Measurements from ENCODE around the gene RNF114.

Gene RNF114, protein sequence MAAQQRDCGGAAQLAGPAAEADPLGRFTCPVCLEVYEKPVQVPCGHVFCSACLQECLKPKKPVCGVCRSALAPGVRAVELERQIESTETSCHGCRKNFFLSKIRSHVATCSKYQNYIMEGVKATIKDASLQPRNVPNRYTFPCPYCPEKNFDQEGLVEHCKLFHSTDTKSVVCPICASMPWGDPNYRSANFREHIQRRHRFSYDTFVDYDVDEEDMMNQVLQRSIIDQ

DNA sequence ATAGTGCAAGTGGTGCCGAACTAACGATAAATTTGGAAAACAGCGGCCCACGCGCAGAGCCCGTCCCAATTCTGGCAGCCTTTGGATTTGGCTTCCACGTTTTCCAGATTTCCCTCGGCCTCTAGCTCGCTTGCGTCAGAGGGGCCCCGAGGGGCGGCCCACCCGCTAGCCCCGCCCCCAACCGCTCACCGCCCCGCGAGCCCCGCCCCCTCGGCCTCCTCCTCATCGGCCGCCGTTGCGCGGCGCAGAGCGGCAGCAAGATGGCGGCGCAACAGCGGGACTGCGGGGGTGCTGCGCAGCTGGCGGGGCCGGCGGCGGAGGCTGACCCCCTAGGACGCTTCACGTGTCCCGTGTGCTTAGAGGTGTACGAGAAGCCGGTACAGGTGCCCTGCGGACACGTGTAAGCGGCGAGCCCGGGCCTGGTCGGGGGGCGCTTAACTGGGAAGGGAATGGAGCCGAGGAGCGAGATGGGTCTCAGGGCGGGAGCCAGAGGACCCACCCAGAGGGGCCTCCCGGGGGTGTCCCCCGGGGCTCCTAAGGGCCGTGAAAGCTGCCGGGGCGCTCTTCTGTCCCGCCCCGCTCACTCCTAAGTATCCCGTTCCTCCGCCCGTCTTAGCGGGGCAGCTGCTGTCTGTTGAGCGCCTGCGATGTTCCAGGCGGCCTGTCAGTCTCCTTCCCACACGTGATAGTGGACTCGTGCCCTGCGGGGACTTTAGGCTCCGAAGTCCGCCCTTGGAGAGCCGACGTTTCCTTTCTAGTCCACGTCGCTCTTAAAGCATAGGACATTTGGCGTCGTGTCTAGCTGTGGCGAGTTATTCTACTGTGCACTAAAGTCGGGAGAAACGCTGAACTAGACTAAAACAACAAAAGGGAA, at the start of gene RNF114:
Gene RNF114, plus strand, starts transcription at position 245 of the 874 bp plus-strand sequence. Its CDS starts 16 bp downstream, at position 261.
- peaks cover 35% of the 10 kb centered on the region for H4K20me1 ChIP-seq (ENCODE audit: insufficient read depth, low read length)
- peak within 1 kb of the TSS; percentile 97 for H3K4me2 ChIP-seq (ENCODE audit: low read length)
- no peaks in the 10 kb centered on the region for H3K27me3 ChIP-seq (ENCODE audit: low read depth, low read length)
- H3K9ac ChIP-seq (ENCODE audit: low read length), result peak within 1 kb of the TSS; percentile 83
- peaks cover 26% of the 10 kb centered on the region for H3K36me3 ChIP-seq (replicated peaks; ENCODE audit: low read depth, low read length)
- H2AFZ ChIP-seq (ENCODE audit: low read depth, low read length), result peak within 1 kb of the TSS; percentile 44
- H3K4me1 ChIP-seq (ENCODE audit: low read length), result peaks cover 28% of the 10 kb centered on the region
- TF ChIP-seq EZH2phosphoT487 (IDR thresholded peaks at IDR 0.05; ENCODE audit: low read depth), result no peak
- TF ChIP-seq, protein P1, sequence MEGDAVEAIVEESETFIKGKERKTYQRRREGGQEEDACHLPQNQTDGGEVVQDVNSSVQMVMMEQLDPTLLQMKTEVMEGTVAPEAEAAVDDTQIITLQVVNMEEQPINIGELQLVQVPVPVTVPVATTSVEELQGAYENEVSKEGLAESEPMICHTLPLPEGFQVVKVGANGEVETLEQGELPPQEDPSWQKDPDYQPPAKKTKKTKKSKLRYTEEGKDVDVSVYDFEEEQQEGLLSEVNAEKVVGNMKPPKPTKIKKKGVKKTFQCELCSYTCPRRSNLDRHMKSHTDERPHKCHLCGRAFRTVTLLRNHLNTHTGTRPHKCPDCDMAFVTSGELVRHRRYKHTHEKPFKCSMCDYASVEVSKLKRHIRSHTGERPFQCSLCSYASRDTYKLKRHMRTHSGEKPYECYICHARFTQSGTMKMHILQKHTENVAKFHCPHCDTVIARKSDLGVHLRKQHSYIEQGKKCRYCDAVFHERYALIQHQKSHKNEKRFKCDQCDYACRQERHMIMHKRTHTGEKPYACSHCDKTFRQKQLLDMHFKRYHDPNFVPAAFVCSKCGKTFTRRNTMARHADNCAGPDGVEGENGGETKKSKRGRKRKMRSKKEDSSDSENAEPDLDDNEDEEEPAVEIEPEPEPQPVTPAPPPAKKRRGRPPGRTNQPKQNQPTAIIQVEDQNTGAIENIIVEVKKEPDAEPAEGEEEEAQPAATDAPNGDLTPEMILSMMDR (IDR thresholded peaks at IDR 0.05; ENCODE audit: low read depth, low read length), result 0 out of 2 replicates have a peak, but pooled peaks have one; percentile 11
- no peaks in the 10 kb centered on the region for H3K9me3 ChIP-seq (ENCODE audit: insufficient read depth, low read length)
- peak within 1 kb of the TSS; percentile 77 for H3K4me3 ChIP-seq (ENCODE audit: low read length)
- H3K79me2 ChIP-seq (ENCODE audit: low read length), result peaks cover 52% of the 10 kb centered on the region
- H3K27ac ChIP-seq (ENCODE audit: low read length), result peak within 1 kb of the TSS; percentile 28

DNA sequence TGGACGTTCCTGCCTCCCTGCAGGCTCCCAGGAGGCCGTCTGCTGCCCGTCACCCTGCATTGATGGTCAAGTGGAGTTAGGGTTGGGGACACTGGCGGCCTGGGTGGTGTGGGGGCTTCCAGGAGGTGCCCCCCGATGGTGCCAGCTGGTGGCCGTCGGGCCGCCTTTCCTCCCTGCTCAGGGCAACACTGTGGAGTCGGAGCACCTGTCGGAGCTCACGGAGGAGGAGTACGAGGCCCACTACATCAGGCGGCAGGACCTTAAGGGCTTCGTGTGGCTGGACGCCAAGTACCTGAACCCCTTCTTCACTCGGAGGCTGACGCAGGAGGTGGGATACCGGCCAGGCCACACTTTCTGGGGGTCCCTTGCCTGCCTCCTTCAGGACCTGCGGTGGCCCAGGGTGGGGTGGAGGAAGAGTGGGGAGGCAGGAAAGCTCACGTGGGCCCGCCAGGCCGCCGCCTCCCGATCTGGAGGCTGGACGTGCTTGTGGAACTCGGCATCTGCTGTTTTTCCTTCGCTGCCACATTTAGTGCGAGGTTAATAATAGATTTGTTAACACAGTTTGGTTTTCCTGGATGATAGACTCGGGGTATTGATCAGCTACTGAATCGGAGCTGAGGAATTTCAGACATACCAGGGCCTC, 49.5 kb upstream of the RNF114 start:
- Histone ChIP-seq H3K27ac (ENCODE audit: low read length) (no peak overlapping the region), H3K4me2 (ENCODE audit: low read length) (no peak overlapping the region), H3K9me3 (ENCODE audit: insufficient read depth, low read length) (no peaks in the 10 kb centered on the region), H3K79me2 (ENCODE audit: low read length) (no peaks in the 10 kb centered on the region; the same call in 1 of the 2 replicates), H3K4me1 (ENCODE audit: low read length) (peaks cover 8% of the 10 kb centered on the region), H3K9ac (ENCODE audit: low read length) (no peak overlapping the region), H2AFZ (ENCODE audit: low read depth, low read length) (no peak overlapping the region), H3K4me3 (ENCODE audit: low read length) (no peak overlapping the region), H3K36me3 (replicated peaks; ENCODE audit: low read depth, low read length) (peaks cover 41% of the 10 kb centered on the region), H3K27me3 (ENCODE audit: low read depth, low read length) (no peaks in the 10 kb centered on the region), H4K20me1 (ENCODE audit: insufficient read depth, low read length) (no peaks in the 10 kb centered on the region)
- no peak for TF ChIP-seq EZH2phosphoT487 (IDR thresholded peaks at IDR 0.05; ENCODE audit: low read depth)
- TF ChIP-seq, protein P1 (IDR thresholded peaks at IDR 0.05; ENCODE audit: low read depth, low read length), result no peak

DNA sequence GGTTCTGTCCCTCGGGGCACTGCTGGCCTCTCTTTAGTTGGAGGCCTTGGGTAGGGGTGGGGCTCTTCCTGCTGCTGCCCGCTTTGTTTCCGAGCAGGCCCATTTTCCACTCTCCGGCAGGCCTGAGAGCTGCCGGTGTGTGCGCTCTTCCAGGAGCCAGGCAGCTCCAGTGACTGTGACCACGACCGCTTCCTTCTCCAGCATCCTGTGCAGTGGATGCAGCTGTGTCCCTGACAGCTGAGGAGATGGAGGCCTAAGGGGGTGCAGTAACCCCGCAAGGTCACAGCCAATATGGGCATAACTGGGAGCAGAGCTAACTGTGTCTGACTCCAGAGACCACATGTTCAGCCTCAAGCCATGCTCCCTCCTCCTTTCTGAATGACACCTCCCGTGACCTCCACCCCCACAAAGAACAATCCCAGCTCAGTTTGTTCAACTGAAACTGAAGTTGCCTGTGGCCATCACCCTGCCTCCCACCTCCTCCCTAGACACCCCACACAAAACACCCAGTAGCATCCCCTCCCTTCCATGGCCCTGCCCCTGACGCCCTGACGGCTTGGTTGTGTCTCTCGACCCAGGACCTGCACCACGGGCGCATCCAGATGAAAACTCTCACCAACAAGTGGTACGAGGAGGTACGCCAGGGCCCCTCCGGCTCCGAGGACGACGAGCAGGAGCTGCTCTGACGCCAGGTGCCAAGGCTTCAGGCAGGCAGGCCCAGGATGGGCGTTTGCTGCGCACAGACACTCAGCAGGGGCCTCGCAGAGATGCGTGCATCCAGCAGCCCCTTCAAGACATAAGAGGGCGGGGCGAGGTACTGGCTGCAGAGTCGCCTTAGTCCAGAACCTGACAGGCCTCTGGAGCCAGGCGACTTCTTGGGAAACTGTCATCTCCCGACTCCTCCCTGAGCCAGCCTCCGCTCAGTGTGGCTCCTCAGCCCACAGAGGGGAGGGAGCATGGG, 48.7 kb upstream of the RNF114 start:
- Histone ChIP-seq H3K36me3 (replicated peaks; ENCODE audit: low read depth, low read length) (peaks cover 35% of the 10 kb centered on the region), H3K4me3 (ENCODE audit: low read length) (no peak overlapping the region), H3K4me1 (ENCODE audit: low read length) (peaks cover 17% of the 10 kb centered on the region), H3K9ac (ENCODE audit: low read length) (no peak overlapping the region), H3K27ac (ENCODE audit: low read length) (no peak overlapping the region), H3K27me3 (ENCODE audit: low read depth, low read length) (no peaks in the 10 kb centered on the region), H3K79me2 (ENCODE audit: low read length) (peaks cover 4% of the 10 kb centered on the region; the same call in 1 of the 2 replicates), H3K9me3 (ENCODE audit: insufficient read depth, low read length) (no peaks in the 10 kb centered on the region), H3K4me2 (ENCODE audit: low read length) (no peak overlapping the region), H2AFZ (ENCODE audit: low read depth, low read length) (no peak overlapping the region), H4K20me1 (ENCODE audit: insufficient read depth, low read length) (no peaks in the 10 kb centered on the region)
- TF ChIP-seq, protein P1 (IDR thresholded peaks at IDR 0.05; ENCODE audit: low read depth, low read length), result no peak
- TF ChIP-seq EZH2phosphoT487 (IDR thresholded peaks at IDR 0.05; ENCODE audit: low read depth), result no peak
